ENCODE results near the gene MFN2. TPM values are rescaled to one million over a fixed set of nuclear protein-coding genes. Genes with fewer than 3 reads are reported as not detected.
A peak's percentile ranks its signal among the peaks of the same experiment; 100 is the strongest.

Gene MFN2
- total and polyA plus RNA-seq, 9 of the 15 experiments (the other 6 are each of a cell fraction or from before 2014, with no cell fraction given) = 10.5 to 158 (median 87.1) TPM

DNA sequence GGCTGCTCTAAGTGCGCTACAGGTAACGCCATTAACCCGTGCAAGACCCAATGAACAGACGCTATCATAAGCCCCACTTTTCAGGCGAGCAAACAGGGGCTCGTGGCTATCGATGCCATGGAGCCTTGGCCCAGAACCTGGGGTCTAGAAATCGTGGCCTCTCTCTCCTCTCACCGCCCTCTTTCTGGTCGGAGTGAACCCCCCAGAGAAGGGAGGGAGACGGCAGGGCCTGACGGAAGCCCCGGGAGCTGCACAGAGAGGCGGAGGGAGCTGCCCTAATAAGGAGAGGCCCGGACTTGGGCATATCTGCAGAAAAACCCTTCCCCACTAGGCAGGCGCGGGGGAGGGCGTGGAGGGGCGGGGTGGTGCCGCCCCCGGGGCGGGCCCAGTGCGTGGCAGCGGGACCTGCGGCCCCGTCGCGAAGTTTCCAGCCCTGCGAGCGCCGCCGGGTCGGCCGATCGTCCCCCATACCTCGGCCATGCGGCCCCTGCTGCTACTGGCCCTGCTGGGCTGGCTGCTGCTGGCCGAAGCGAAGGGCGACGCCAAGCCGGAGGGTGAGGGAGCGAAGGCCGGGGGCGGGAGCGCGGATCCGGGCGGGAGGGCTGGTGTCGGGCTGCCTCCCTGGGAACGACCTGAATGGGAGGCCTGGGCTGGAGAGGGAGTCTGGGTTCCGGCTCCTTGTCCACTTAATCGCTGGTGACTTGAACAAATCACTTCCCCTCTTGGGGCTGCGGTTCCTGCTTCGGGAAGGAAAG lies 45.8 kb upstream of the MFN2 start, which contains the start of gene PLOD1 (continued):
- TF ChIP-seq NFIX (CRISPR knock-in tag; IDR thresholded peaks at IDR 0.05; ENCODE audit: low read depth) (no peak), MYBL2 (IDR thresholded peaks at IDR 0.05; ENCODE audit: low read depth) (no peak), MYBL2 (CRISPR knock-in tag; IDR thresholded peaks at IDR 0.05; ENCODE audit: borderline replicate concordance) (no peak), MAFK (IDR thresholded peaks at IDR 0.05; ENCODE audit: low read length) (no peak), ZFX (CRISPR knock-in tag; IDR thresholded peaks at IDR 0.05) (peak; percentile 98), KHSRP (IDR thresholded peaks at IDR 0.05) (no peak), ZC3H4 (CRISPR knock-in tag; IDR thresholded peaks at IDR 0.05; ENCODE audit: borderline replicate concordance) (no peak), MYC (IDR thresholded peaks at IDR 0.05; ENCODE audit: low read depth, low read length) (peak; percentile 84), MYC (CRISPR knock-in tag; IDR thresholded peaks at IDR 0.05; ENCODE audit: borderline replicate concordance, low read depth) (peak; percentile 65; the same call in 1 of the 2 replicates), HLTF (IDR thresholded peaks at IDR 0.05) (no peak), ZNF707 (CRISPR knock-in tag; conservative IDR thresholded peaks at IDR 0.05) (no peak), SMARCA5 (IDR thresholded peaks at IDR 0.05) (no peak), DMBX1 (CRISPR knock-in tag; IDR thresholded peaks at IDR 0.05; ENCODE audit: borderline replicate concordance) (no peak; the same call in 1 of the 2 replicates), TFAM (CRISPR knock-in tag; conservative IDR thresholded peaks at IDR 0.05) (no peak), NCOA6 (IDR thresholded peaks at IDR 0.05) (no peak), HNRNPK (IDR thresholded peaks at IDR 0.05; ENCODE audit: low read depth, low read length, poor library complexity, severe bottlenecking) (peak; percentile 22), PML (IDR thresholded peaks at IDR 0.05; ENCODE audit: low read length) (peak; percentile 58; the same call in 1 of the 2 replicates), ZZZ3 (IDR thresholded peaks at IDR 0.05) (no peak), POU5F1 (IDR thresholded peaks at IDR 0.05; ENCODE audit: borderline replicate concordance, low read depth, low read length, partially characterized antibody) (no peak), RUNX1 (IDR thresholded peaks at IDR 0.05; ENCODE audit: low read depth) (no peak)
- TF ChIP-seq, protein P1, sequence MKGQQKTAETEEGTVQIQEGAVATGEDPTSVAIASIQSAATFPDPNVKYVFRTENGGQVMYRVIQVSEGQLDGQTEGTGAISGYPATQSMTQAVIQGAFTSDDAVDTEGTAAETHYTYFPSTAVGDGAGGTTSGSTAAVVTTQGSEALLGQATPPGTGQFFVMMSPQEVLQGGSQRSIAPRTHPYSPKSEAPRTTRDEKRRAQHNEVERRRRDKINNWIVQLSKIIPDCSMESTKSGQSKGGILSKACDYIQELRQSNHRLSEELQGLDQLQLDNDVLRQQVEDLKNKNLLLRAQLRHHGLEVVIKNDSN (CRISPR knock-in tag; IDR thresholded peaks at IDR 0.05) = no peak
- TF ChIP-seq, protein P2, sequence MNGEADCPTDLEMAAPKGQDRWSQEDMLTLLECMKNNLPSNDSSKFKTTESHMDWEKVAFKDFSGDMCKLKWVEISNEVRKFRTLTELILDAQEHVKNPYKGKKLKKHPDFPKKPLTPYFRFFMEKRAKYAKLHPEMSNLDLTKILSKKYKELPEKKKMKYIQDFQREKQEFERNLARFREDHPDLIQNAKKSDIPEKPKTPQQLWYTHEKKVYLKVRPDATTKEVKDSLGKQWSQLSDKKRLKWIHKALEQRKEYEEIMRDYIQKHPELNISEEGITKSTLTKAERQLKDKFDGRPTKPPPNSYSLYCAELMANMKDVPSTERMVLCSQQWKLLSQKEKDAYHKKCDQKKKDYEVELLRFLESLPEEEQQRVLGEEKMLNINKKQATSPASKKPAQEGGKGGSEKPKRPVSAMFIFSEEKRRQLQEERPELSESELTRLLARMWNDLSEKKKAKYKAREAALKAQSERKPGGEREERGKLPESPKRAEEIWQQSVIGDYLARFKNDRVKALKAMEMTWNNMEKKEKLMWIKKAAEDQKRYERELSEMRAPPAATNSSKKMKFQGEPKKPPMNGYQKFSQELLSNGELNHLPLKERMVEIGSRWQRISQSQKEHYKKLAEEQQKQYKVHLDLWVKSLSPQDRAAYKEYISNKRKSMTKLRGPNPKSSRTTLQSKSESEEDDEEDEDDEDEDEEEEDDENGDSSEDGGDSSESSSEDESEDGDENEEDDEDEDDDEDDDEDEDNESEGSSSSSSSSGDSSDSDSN (IDR thresholded peaks at IDR 0.05; ENCODE audit: borderline replicate concordance in 1 of 2, low read depth in 2 of 2, low read length in 2 of 2) = peak; percentile 93 to 98
- TF ChIP-seq, protein P3, sequence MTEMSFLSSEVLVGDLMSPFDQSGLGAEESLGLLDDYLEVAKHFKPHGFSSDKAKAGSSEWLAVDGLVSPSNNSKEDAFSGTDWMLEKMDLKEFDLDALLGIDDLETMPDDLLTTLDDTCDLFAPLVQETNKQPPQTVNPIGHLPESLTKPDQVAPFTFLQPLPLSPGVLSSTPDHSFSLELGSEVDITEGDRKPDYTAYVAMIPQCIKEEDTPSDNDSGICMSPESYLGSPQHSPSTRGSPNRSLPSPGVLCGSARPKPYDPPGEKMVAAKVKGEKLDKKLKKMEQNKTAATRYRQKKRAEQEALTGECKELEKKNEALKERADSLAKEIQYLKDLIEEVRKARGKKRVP (CRISPR knock-in tag; IDR thresholded peaks at IDR 0.05) = 0 out of 2 replicates have a peak, but pooled peaks have one; percentile 47
- TF ChIP-seq, protein P4, sequence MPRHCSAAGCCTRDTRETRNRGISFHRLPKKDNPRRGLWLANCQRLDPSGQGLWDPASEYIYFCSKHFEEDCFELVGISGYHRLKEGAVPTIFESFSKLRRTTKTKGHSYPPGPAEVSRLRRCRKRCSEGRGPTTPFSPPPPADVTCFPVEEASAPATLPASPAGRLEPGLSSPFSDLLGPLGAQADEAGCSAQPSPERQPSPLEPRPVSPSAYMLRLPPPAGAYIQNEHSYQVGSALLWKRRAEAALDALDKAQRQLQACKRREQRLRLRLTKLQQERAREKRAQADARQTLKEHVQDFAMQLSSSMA (CRISPR knock-in tag; IDR thresholded peaks at IDR 0.05) = no peak
